ENCODE measurements around the gene OPRM1.
"Not testable (repeated sequence)": the region's sequence is repeated elsewhere in the genome, so short reads cannot be mapped to it uniquely, and the experiment has no call there.

OPRM1 gene

GRCh38 chr6:154154389-154154967 lies 115.4 kb downstream of the OPRM1 start:
- peak; percentile 73 for DNase-seq

DNA sequence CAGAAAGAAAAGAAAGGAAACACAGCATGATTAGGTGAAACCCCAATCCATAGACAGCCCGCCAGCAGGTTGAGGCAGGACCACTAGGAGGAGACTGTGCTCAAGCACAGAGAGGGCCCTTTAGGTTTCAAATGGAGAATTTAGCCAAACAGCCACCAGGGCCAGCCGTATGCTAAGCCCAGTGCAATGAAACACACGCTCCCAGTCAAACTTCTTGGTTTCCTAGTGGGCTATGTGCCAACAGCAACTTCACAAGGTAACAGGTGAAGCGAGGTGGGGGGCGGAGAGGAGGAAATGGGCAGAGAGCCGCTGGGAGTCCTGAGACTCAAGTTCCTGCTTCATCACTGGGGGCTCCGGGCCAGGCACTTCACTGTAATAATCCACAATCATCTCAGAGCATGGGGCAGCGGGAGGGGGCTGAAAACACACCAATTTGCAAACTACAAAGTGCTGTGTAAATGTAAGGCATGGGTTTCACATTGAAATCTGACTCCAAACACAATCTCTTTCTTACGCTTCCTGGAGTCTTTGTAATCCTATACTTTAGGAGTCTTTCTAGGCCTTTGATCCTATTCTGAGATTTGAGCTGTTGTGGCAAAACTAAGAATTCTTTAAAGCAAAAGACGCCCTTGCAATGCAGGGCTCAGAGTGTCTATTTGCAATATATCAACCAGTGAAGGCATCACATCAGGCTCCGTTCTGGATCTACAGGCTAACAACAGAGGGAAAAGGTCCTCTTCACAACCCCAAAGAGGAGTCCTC lies 117.3 kb downstream of the OPRM1 start:
- peak; percentile 7 for DNase-seq

DNA sequence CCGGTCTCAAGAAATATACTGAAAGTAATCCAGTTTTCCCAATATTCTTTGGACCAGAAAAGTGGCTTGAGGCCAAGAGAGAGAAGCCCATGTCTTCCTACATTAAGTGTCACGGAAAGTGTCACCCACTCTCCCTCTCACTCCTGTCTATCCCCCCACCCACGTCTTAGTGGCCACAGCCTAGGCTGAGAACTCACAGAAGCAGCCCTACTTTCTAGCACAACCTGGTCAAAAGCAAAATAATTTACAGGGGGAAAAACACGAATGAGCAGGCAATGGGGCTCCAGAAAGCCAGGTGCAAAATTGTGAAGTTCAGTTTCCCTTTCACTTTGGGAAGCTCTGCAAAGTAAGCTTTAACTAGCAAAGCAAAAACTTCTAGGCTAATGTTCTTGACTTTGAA lies 118.0 kb downstream of the OPRM1 start:
- no peak for DNase-seq

GRCh38 chr6:154157706-154158105 lies 118.7 kb downstream of the OPRM1 start:
- no peak for DNase-seq

- no peak for DNase-seq
These were observed 120.1 kb downstream of the OPRM1 start for GRCh38 chr6:154159126-154159525.

DNA sequence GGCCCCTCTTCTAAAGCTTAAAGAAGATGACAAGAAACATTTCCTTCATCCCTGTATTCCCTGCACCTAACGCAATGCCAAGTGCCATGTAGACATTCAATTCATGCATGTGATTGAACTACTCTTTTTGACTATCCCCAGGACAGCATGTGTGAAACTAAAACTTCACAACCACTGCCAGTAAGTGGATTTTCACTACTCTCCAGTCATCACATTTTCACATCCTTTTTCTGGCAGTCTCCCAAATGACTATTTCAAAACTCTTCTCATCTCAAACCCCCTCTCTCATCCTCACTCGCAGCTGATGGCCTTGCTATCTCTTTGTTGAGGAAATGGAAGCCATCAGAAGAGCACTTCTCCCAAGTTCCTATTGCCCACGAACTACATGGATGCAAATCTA lies 122.6 kb downstream of the OPRM1 start:
- no peak for DNase-seq

DNA sequence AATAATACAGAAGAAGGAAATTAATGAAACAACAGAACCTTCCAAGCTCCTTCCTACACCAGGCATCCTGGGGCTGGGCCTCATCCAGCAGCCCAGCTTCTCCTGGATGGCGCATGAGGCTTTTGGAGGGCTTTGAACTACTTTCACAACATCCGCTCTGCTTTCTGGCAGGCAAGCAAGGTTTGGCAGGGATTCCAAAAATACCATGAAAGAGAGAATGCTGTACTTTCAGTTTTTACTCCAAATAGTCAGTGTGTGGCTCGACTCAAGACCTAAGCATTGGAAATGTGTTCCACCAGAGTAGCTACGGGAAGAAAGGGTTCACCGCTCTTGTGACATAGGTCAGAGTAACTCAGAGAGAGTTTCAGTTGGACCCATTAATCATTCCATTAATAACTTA lies 125.4 kb downstream of the OPRM1 start:
- peak; percentile 70 for DNase-seq

DNA sequence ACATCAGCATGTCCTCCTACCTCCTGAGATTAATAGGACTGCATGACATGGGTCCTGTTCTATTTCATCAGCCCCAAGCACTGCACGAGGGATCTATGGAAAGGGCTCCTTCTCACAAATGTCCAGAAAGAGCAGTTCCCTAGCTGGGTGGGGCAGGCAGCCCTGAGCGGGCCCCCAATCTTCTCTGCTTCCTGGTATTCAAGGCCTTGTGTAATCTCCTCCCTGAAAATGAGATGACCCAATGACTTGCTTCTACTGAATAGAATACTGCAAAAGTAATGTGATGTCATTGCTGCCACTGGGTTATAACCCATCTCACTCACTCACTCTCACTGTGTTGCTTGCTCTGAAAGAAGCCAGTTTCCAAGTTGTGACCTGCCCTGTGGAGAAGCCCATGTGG lies 126.4 kb downstream of the OPRM1 start:
- DNase-seq: no peak

DNA sequence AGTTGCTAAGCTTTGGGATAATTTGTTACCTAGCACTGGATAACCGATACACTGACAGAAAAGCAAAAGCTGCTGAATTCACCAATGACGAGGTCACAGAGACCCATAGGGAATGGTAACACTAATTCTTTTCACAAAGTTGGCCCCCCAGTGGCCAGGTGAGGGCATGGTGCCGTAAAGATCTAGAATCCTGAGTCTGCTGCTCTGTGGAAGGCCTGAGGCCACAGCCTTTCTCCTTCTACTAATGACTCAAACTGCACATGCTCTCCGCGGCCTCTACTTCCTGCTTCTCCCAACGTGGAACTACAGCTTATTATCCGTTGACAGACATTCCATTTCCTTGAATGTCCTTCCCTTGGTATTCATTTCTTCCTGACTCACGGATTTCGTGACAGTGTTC lies 127.1 kb downstream of the OPRM1 start:
- no peak for DNase-seq

- no peak for DNase-seq
These were observed 128.1 kb downstream of the OPRM1 start for GRCh38 chr6:154167126-154167525.

DNA sequence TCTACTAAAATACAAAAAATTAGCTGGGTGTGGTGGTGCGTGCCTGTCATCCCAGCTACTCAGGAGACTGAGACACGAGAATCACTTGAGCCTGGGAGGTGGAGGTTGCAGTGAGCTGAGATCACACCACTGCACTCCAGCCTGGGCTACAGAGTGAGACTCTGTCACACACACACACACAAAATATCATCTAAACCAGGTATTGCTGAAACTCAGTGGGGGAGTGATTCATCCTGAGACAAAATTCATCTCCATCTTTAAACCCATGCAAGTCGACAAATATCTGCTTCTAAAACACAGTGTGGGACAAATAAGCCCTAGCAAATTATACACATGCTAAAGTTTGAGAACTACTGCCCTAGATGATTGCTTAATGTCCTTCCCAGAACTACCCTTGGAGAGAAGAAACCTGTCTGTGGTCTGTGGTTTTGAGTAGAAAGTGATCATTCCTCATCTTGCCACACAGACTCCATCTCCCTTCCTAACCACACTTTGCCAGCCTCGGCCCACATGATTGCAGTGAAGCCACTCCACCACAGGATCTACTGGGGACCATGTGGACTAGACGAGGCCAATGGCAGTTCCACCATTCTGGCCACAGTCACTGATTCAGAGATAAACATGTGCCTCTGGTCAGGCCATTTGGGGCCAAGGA lies 130.3 kb downstream of the OPRM1 start:
- no peak for DNase-seq

DNA sequence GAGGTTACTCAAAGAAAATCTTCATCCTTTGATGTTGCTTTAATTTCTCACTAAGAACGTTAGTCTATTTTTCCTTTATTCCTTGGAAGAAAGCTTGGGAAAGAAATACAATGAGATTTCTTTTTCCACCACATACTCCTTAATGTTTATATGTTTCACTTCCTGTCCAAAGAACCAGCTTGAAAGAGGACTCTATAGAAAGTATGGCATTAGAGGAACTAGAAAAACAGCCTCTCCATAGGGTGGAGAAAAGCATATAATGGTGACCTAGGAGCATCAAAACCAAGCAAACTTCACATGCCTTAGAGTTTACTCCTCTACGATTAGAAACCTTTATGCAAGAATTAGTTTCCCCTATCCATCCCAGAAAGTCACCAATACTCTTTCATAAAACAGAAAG lies 131.1 kb downstream of the OPRM1 start:
- no peak for DNase-seq

- DNase-seq: not testable (repeated sequence)
These were observed 133.4 kb downstream of the OPRM1 start for GRCh38 chr6:154172393-154172792.

DNA sequence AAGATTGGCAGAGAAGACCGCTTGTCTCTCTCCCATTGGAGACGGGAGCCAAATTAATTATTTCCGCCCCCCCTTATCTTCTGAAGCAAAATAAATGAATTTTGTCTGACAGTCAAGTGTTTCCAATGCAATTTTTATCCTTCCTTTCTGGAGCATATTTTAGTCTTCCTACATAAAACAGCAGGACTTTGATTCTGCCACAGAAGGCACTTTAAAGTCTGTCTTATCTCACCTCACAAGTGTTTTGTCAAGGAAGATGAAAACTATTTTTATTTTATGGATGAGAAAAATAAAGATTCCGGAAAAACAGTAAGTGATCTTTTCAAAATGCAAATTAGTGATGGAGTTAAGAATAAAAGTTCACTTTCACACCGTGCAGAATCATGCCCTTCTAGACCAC lies 140.4 kb downstream of the OPRM1 start:
- DNase-seq: no peak

- no peak for DNase-seq
These were observed 148.2 kb downstream of the OPRM1 start for GRCh38 chr6:154187203-154187602.

DNA sequence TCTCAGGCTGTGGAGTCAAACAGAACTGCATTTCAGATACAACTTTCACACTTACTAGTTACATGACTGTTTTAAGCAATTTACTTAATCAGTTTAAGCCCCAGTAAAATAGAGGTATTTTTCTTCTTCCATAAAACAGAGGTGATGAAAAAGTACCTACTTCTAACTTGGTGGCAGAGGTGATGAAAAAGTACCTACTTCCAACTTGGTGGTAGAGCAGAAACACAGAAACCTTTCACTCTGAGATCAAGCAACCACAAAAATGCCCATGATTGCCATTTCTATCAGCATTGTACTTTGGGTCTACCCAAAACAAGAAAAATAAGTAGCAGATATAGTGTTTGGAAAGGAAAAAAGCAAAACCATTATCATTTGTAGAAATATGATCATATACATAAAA lies 148.7 kb downstream of the OPRM1 start:
- no peak for DNase-seq

- DNase-seq: no peak
These were observed 157.4 kb downstream of the OPRM1 start for GRCh38 chr6:154196333-154196885.

DNA sequence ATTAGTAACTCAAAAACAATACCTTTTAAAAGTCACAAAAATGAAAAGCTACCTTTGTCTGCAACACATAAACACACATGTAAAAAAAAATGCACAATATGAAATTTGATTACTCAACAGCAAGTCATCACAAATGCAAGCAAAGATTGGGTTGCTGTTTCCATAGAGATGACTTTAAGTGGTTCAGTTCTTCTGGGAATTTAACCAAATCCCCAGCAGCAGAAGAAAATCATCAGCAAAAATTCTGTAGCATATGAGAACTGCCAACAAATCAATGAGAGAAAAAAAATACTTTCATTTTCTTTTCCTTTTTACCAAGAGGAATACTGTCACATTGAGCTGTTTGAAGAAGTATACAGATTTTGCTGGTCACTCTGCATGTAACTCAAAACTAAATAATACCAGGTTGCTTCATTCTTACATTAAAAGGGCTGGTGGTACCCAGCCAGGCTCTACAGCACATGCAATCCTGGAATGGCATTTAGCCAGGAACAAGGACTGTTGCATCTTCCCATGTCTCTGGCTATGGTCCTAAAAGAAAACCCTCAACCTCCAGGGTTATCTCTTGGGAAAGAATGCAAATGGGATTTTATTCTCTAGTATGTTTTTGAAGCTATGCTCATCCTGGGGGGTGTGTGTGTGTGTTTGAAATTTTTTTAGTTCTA lies 158.3 kb downstream of the OPRM1 start:
- DNase-seq: no peak

DNA sequence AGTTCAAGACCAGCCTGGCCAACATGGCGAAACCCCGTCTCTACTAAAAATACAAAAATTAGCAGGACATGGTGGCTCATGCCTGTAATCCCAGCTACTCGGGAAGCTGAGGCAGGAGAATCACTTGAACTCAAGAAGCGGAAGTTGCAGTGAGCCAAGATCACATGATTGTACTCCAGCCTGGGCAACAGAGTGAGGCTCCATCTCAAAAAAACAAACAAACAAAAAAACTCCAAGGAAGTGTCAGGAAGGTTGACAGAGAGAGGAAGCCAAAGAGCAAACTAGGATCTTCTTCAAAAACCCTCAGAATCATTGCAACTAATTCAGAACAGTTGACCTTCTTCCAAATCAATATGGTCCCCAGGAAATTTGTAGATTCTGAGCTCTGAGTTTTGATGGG lies 162.6 kb downstream of the OPRM1 start:
- DNase-seq: not testable (repeated sequence)

- no peak for DNase-seq
These were observed 163.3 kb downstream of the OPRM1 start for GRCh38 chr6:154202339-154202738.

DNA sequence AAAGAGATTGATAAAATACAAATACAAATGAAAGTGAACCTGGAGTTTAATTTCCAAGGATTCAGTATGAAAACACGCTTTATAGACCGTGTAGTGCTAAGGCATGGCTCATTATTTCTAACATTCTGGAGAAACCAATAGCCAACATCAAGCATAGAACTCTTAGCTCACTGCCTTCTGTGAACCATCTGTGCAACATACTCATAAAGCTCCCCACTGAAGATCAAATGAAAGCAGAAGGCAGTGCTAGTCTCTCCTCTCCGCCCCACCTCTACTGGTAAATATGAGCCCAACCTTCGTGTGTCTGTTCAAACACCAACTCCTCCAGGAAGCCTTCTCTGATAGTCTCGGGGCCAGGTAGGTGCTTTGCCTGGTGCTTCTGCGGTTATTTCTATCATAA lies 163.9 kb downstream of the OPRM1 start:
- no peak for DNase-seq

GRCh38 chr6:154206141-154206540 lies 167.1 kb downstream of the OPRM1 start:
- no peak for DNase-seq

- no peak for DNase-seq
These were observed 168.0 kb downstream of the OPRM1 start for GRCh38 chr6:154206996-154207395.
